HL-60 (cell line): ENCODE data around the gene FCHSD2.

Source experiments
- DNase-seq, 2 experiments: peaks; one replicate each; pipeline ENCODE4 v3.0.0-alpha.2; 2010 to 2020; ENCODE audit warnings: low read depth in 1 of 2, low spot score in 1 of 2
- H3K27ac ChIP-seq: fragments of 250-450 bp; sonication (Bioruptor Pico); replicated peaks from 2 replicates; pipeline ENCODE4 v1.5.1; 2020; ENCODE audit warnings: mild to moderate bottlenecking, moderate library complexity
- H3K27me3 ChIP-seq: fragments of 250-450 bp; sonication (Bioruptor Pico); 2 replicates; pipeline ENCODE4 v1.5.1; 2021; ENCODE audit warnings: mild to moderate bottlenecking, moderate library complexity; ENCODE audit not compliant: insufficient read depth, poor library complexity, severe bottlenecking
- H3K4me3 ChIP-seq: replicated peaks from 2 replicates; pipeline ENCODE4 v1.5.1; 2011; ENCODE audit warnings: mild to moderate bottlenecking, control low read depth, low read length; ENCODE audit not compliant: insufficient read depth
- GABPA ChIP-seq: IDR thresholded peaks from 2 replicates; pipeline ENCODE4 v1.6.1; 2012; ENCODE audit warnings: low read depth
- POLR2AphosphoS5 ChIP-seq: IDR thresholded peaks from 2 replicates; pipeline ENCODE4 v1.6.1; 2012; ENCODE audit warnings: low read depth
- SPI1 ChIP-seq: IDR thresholded peaks from 2 replicates; pipeline ENCODE4 v1.6.1; 2012; ENCODE audit warnings: low read depth, mild to moderate bottlenecking, borderline replicate concordance
- TF ChIP-seq, protein P1 (sequence below): IDR thresholded peaks from 2 replicates; pipeline ENCODE4 v1.6.1; 2012; ENCODE audit warnings: low read depth; ENCODE audit not compliant: insufficient replicate concordance
- TF ChIP-seq, protein P2 (sequence below): IDR thresholded peaks from one replicate; pipeline ENCODE4 v1.5.1; 2011; ENCODE audit warnings: low read length, control low read depth, inconsistent platforms; ENCODE audit not compliant: insufficient read depth

The FCHSD2 gene

DNA sequence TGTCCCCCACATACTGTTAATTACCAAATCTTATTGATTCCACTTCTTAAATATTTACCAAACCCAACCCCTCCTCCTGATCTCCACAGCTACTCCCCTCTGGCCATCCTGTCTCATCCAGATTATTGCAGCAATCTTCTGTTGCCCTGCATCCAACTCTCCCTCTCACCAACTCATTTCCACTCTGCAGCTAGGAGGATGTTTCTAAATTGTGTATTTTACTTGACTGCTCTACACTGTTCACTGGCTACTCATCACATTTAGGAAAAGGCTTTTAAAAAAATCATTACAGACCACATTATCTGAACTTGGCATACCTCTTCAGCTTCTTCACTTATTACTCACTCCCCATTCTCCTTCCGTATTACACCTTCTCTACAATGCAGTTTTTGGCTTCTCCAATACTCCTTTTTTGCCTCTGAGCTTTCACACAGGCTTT is 210.0 kb downstream of the FCHSD2 start:
- no peak overlapping the region for H3K4me3 ChIP-seq
- TF ChIP-seq, protein P1, sequence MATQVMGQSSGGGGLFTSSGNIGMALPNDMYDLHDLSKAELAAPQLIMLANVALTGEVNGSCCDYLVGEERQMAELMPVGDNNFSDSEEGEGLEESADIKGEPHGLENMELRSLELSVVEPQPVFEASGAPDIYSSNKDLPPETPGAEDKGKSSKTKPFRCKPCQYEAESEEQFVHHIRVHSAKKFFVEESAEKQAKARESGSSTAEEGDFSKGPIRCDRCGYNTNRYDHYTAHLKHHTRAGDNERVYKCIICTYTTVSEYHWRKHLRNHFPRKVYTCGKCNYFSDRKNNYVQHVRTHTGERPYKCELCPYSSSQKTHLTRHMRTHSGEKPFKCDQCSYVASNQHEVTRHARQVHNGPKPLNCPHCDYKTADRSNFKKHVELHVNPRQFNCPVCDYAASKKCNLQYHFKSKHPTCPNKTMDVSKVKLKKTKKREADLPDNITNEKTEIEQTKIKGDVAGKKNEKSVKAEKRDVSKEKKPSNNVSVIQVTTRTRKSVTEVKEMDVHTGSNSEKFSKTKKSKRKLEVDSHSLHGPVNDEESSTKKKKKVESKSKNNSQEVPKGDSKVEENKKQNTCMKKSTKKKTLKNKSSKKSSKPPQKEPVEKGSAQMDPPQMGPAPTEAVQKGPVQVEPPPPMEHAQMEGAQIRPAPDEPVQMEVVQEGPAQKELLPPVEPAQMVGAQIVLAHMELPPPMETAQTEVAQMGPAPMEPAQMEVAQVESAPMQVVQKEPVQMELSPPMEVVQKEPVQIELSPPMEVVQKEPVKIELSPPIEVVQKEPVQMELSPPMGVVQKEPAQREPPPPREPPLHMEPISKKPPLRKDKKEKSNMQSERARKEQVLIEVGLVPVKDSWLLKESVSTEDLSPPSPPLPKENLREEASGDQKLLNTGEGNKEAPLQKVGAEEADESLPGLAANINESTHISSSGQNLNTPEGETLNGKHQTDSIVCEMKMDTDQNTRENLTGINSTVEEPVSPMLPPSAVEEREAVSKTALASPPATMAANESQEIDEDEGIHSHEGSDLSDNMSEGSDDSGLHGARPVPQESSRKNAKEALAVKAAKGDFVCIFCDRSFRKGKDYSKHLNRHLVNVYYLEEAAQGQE = no peak
- TF ChIP-seq SPI1 (no peak), POLR2AphosphoS5 (no peak), GABPA (no peak)
- TF ChIP-seq, protein P2, sequence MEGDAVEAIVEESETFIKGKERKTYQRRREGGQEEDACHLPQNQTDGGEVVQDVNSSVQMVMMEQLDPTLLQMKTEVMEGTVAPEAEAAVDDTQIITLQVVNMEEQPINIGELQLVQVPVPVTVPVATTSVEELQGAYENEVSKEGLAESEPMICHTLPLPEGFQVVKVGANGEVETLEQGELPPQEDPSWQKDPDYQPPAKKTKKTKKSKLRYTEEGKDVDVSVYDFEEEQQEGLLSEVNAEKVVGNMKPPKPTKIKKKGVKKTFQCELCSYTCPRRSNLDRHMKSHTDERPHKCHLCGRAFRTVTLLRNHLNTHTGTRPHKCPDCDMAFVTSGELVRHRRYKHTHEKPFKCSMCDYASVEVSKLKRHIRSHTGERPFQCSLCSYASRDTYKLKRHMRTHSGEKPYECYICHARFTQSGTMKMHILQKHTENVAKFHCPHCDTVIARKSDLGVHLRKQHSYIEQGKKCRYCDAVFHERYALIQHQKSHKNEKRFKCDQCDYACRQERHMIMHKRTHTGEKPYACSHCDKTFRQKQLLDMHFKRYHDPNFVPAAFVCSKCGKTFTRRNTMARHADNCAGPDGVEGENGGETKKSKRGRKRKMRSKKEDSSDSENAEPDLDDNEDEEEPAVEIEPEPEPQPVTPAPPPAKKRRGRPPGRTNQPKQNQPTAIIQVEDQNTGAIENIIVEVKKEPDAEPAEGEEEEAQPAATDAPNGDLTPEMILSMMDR = no peak
- H3K27me3 ChIP-seq = no peaks in the 10 kb centered on the region
- H3K27ac ChIP-seq = 0 out of 2 replicates have a peak overlapping the region, but pooled peaks have one; percentile 5
- no peak for DNase-seq

DNA sequence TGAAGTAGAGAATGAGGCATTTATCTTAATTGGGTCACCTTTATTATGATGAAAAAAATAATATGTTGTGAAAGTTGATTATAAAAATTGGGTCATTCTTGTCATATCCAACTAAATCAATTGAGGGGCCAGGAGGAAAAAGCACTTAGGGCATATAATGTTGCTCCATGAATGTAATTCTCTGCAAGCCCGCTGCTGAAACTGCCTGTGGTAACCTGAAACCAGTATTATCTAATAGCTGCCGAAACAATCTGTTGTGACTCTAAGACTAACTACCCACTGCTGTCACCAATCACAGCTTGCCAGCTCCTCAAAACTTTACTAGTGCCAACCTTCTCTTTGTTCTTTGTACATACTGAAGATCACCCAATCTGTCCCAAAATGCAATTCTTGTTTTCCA is 212.1 kb downstream of the FCHSD2 start:
- DNase-seq = no peak

DNA sequence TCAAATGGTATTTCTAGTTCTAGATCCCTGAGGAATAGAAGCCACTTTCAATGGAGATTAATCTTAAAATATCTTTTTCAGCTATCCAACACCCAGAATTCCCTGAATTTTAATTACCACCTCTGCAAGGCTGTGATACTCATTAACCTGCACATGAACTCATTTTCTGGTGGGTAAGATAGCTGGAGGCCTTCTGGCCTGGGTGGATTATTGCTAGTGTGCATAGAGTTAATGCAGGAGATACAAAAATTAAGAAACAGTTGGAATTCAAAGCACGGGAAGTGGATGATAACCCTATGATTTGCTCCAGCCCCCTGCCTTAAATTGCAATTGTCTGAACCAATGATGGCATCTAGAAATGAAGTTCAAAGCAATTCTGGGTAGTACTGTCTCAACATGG is 212.9 kb downstream of the FCHSD2 start:
- H3K27me3 ChIP-seq = no peaks in the 10 kb centered on the region
- DNase-seq = no peak

More for the DNA sequence above, 212.1 kb downstream of the FCHSD2 start:
- TF ChIP-seq GABPA (no peak), SPI1 (no peak), POLR2AphosphoS5 (no peak)
- TF ChIP-seq, protein P2 = no peak
- TF ChIP-seq, protein P1 = no peak
- Histone ChIP-seq H3K27me3 (no peaks in the 10 kb centered on the region), H3K4me3 (no peak overlapping the region), H3K27ac (no peak overlapping the region)

More for the DNA sequence above, 212.9 kb downstream of the FCHSD2 start:
- no peak overlapping the region for H3K27ac ChIP-seq
- TF ChIP-seq SPI1 = no peak
- TF ChIP-seq, protein P1 = no peak
- TF ChIP-seq GABPA = no peak
- TF ChIP-seq POLR2AphosphoS5 = no peak
- TF ChIP-seq, protein P2 = no peak
- H3K4me3 ChIP-seq = no peak overlapping the region
